ENCODE results near the gene LRRC18. TPM values are rescaled to one million over a fixed set of nuclear protein-coding genes. Genes with fewer than 3 reads are reported as not detected.

Gene LRRC18
- total RNA-seq, 4 donors from 2014 or later, result 0.21 TPM; not detected in 3

DNA sequence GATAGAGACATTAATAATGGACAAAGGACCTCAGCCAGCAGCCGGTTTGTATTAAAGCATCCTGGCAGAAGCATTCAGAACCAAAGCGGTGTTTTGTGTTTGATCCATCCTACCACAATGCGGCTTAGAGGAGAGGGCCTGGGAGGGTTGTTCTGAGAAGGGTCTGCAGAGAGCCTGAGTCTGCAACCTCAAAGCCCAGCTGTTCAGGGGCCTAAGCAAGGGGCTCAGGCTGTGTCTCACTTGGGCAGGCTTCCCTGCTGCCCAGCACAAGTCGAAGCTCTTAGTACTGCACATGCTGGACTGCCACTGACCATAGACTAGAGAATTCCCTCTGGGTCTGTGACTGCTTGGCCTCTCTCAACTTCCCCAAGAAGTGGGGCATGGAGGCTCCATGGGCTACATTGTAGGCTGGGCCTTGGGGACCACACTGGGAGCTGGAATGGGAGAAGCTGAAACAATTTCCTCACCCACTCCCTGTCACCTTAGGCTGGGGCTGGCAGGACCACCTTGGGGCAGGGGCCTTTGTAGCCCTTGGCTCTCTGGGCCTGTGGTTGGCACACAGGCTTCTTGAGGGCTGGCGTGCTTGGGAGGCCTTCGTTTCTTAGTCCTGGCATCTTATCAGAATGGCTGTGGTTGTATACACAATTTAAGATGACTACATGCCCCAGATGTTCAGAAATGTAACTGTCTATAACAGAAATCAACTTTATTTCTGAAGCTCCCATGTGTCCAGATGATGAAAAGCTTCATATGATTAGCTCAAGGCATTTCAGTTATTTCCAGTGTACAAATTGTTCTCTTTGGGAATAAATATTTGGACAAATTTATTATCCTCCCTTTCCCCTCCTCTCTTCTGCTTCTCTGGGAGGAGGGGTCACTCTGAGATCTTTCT is 44.5 kb downstream of the LRRC18 start:
- H3K4me3 ChIP-seq, result no peak overlapping the region
- DNase-seq, result no peak
- H3K9me3 ChIP-seq, result no peaks in the 10 kb centered on the region
- TF ChIP-seq POLR2A (IDR thresholded peaks at IDR 0.05) (no peak), CTCF (IDR thresholded peaks at IDR 0.05) (no peak)
- H3K27me3 ChIP-seq, result no peaks in the 10 kb centered on the region
- no peaks in the 10 kb centered on the region for H3K4me1 ChIP-seq
- H3K36me3 ChIP-seq, result no peaks in the 10 kb centered on the region
- H3K27ac ChIP-seq, result no peak overlapping the region
- intact Hi-C loops (cut with DNase I; ENCODE audit: low total_unique reads), result no loop called here

GRCh38 chr10:48890888-48891850 is 48.5 kb downstream of the LRRC18 start:
- no peaks in the 10 kb centered on the region for H3K36me3 ChIP-seq
- H3K4me3 ChIP-seq, result no peak overlapping the region
- no peak overlapping the region for H3K27ac ChIP-seq
- no peak for TF ChIP-seq POLR2A (IDR thresholded peaks at IDR 0.05)
- TF ChIP-seq CTCF (IDR thresholded peaks at IDR 0.05), result no peak
- H3K27me3 ChIP-seq, result no peaks in the 10 kb centered on the region
- no peaks in the 10 kb centered on the region for H3K4me1 ChIP-seq
- no peak for DNase-seq
- intact Hi-C loops (cut with DNase I; ENCODE audit: low total_unique reads), result no loop called here
- no peaks in the 10 kb centered on the region for H3K9me3 ChIP-seq

DNA sequence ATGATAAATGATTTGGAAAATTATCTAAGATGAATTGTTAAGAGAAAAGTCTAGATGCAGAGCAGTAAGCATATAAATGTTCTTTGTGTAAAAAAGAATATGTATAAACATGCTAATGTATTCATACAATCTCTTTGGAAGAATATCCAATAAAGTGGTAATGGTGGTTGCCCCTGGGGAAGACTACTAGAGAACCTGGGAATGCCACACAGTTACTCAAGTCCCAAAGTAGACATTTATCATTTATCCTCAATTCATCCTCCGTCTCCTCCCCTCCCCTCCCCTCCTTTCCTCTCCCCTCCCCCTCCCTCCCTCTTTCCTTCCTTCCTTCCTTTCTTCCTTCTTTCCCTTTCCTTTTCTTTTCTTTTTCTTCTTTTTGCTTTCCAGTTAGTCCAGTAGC is 51.7 kb downstream of the LRRC18 start:
- no peak for DNase-seq
- H3K36me3 ChIP-seq, result no peaks in the 10 kb centered on the region
- no peak for TF ChIP-seq POLR2A (IDR thresholded peaks at IDR 0.05)
- no peak for TF ChIP-seq CTCF (IDR thresholded peaks at IDR 0.05)
- no peaks in the 10 kb centered on the region for H3K9me3 ChIP-seq
- H3K27ac ChIP-seq, result no peak overlapping the region
- intact Hi-C loops (cut with DNase I; ENCODE audit: low total_unique reads), result no loop called here
- no peak overlapping the region for H3K4me3 ChIP-seq
- no peaks in the 10 kb centered on the region for H3K4me1 ChIP-seq
- H3K27me3 ChIP-seq, result no peaks in the 10 kb centered on the region

DNA sequence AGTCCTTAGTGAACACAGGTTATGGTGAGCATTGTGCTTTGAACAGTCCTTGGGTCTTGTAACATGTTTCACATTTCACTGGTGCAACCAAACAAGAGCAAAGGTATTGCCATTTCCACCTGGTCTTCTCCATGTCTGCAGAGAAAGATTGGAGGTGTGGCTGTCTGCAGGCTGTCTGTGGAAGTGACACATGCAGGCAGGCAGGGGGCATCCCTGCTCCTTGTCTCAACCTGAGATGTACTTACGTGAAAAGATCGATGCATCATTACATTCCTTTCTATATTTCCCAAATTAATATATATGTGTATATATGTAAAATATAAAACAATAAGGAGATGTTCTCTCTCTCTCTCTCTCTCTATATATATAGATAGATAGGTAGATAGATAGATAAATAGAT is 54.3 kb downstream of the LRRC18 start:
- Histone ChIP-seq H3K36me3 (no peaks in the 10 kb centered on the region), H3K4me1 (no peaks in the 10 kb centered on the region), H3K27ac (no peak overlapping the region), H3K4me3 (no peak overlapping the region), H3K9me3 (no peaks in the 10 kb centered on the region), H3K27me3 (no peaks in the 10 kb centered on the region)
- no peak for DNase-seq
- no peak for TF ChIP-seq POLR2A (IDR thresholded peaks at IDR 0.05)
- peak in 1 of 4 experiments; percentile 16 for TF ChIP-seq CTCF (IDR thresholded peaks at IDR 0.05)
- intact Hi-C loops (cut with DNase I; ENCODE audit: low total_unique reads), result no loop called here

Measured in uterus (tissue), 4 donors.